Measurements from ENCODE around the gene ARSK.

The ARSK gene

GRCh38 chr5:95638632-95639031 lies 83.7 kb downstream of the ARSK start:
- no peak for DNase-seq
- intact Hi-C loops (cut with DNase I): no loop called here

- intact Hi-C loops (cut with DNase I): loop anchor here (10.0 kb wide), 1 partner anchor 87 kb away; the partner anchor contains the start of genes ARSK and SKIC3
- no peak for DNase-seq
These were observed 86.9 kb downstream of the ARSK start for GRCh38 chr5:95641741-95642220.

- intact Hi-C loops (cut with DNase I): loop anchor here (10.0 kb wide), 1 partner anchor 88 kb away; the partner anchor contains the start of genes ARSK and SKIC3
- DNase-seq: no peak
These were observed 88.3 kb downstream of the ARSK start for GRCh38 chr5:95643152-95643551.

- peak in 40 of 42 donors; percentile 11 to 79 (median 50) for DNase-seq
These were observed 89.6 kb downstream of the ARSK start for GRCh38 chr5:95644351-95645042.

GRCh38 chr5:95646226-95646568 lies 91.3 kb downstream of the ARSK start:
- DNase-seq: peak in 8 of 42 donors; percentile 9 to 35 (median 16)
- intact Hi-C loops (cut with DNase I): loop anchor here (10.0 kb wide), 1 partner anchor 91 kb away; the partner anchor contains the start of genes ARSK and SKIC3

More at GRCh38 chr5:95644351-95645042, 89.6 kb downstream of the ARSK start:
- intact Hi-C loops (cut with DNase I): loop anchor here (2.0 to 10.0 kb wide), 2 partner anchors 90 to 200 kb away; partner anchors contain the start of genes ARSK and SKIC3

- intact Hi-C loops (cut with DNase I): loop anchor here (10.0 kb wide), 1 partner anchor 92 kb away; the partner anchor contains the start of genes ARSK and SKIC3
- DNase-seq: peak; percentile 93 to 98 (median 96)
These were observed 91.9 kb downstream of the ARSK start, which contains the start of gene RFESD for GRCh38 chr5:95646569-95647431. Gene RFESD (plus strand): TSS chr5:95646777. CDS start chr5:95652272, 5,495 bp downstream.

GRCh38 chr5:95647886-95648860 lies 93.3 kb downstream of the ARSK start:
- no peak for DNase-seq
- intact Hi-C loops (cut with DNase I): loop anchor here (10.0 kb wide), 1 partner anchor 93 kb away; the partner anchor contains the start of genes ARSK and SKIC3

- DNase-seq: no peak
These were observed 94.4 kb downstream of the ARSK start for GRCh38 chr5:95649274-95649673.

GRCh38 chr5:95649842-95650620 lies 95.1 kb downstream of the ARSK start:
- DNase-seq: no peak
- intact Hi-C loops (cut with DNase I): loop anchor here (10.0 kb wide), 1 partner anchor 95 kb away; the partner anchor contains the start of genes ARSK and SKIC3

More at GRCh38 chr5:95649274-95649673, 94.4 kb downstream of the ARSK start:
- intact Hi-C loops (cut with DNase I): loop anchor here (10.0 kb wide), 1 partner anchor 94 kb away; the partner anchor contains the start of genes ARSK and SKIC3

- intact Hi-C loops (cut with DNase I): no loop called here
- no peak for DNase-seq
These were observed 97.9 kb downstream of the ARSK start for GRCh38 chr5:95652849-95653248.

GRCh38 chr5:95654196-95654595 lies 99.3 kb downstream of the ARSK start:
- DNase-seq: no peak
- intact Hi-C loops (cut with DNase I): no loop called here
